ENCODE measurements around the gene IGIP.
A peak's percentile ranks its signal among the peaks of the same experiment; 100 is the strongest.
"Not testable (repeated sequence)": the region's sequence is repeated elsewhere in the genome, so short reads cannot be mapped to it uniquely, and the experiment has no call there.

IGIP gene

GRCh38 chr5:140152022-140152999 is 26.6 kb downstream of the IGIP start:
- Histone ChIP-seq H3K27ac (ENCODE audit: poor library complexity, severe bottlenecking) (no peak overlapping the region), H3K9me3 (ENCODE audit: severe bottlenecking) (no peaks in the 10 kb centered on the region), H3K36me3 (ENCODE audit: low read depth) (no peaks in the 10 kb centered on the region), H3K4me3 (ENCODE audit: severe bottlenecking) (no peak overlapping the region), H3K27me3 (ENCODE audit: insufficient read depth, poor library complexity, severe bottlenecking) (no peaks in the 10 kb centered on the region), H3K4me1 (ENCODE audit: insufficient read depth, poor library complexity, severe bottlenecking) (no peaks in the 10 kb centered on the region)
- no peak for DNase-seq (ENCODE audit: low spot score)
- ATAC-seq (ENCODE audit: low read depth): no peak
- TF ChIP-seq CTCF (IDR thresholded peaks at IDR 0.05; ENCODE audit: poor library complexity, severe bottlenecking): no peak

DNA sequence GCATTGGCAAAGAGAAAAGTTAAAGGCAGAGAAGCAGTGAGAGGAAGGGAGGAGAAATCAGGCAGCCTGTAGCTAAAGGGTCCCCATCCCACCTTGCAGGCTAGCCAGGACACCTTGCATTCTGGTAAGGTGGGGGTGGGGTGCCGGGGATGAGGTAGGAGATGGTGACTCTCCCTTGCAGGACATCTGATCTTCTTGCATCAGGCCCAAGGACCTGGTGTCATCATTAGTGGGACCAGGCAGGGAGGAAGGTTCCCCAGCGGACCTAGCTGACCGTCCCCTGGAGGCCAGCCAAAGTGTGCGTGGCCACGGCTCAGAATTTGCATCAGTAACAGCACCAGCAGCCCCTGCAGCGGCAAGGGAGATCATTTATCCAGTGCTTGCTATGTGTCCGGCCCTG is 27.5 kb downstream of the IGIP start:
- ATAC-seq (ENCODE audit: low read depth) (no peak), DNase-seq (ENCODE audit: low spot score) (no peak)
- no peaks in the 10 kb centered on the region for H3K9me3 ChIP-seq (ENCODE audit: severe bottlenecking)
- H3K4me3 ChIP-seq (ENCODE audit: severe bottlenecking): no peak overlapping the region
- no peaks in the 10 kb centered on the region for H3K4me1 ChIP-seq (ENCODE audit: insufficient read depth, poor library complexity, severe bottlenecking)
- no peaks in the 10 kb centered on the region for H3K36me3 ChIP-seq (ENCODE audit: low read depth)
- no peaks in the 10 kb centered on the region for H3K27me3 ChIP-seq (ENCODE audit: insufficient read depth, poor library complexity, severe bottlenecking)
- no peak overlapping the region for H3K27ac ChIP-seq (ENCODE audit: poor library complexity, severe bottlenecking)
- TF ChIP-seq CTCF (IDR thresholded peaks at IDR 0.05; ENCODE audit: poor library complexity, severe bottlenecking): no peak

- Histone ChIP-seq H3K36me3 (ENCODE audit: low read depth) (no peaks in the 10 kb centered on the region), H3K27ac (ENCODE audit: poor library complexity, severe bottlenecking) (no peak overlapping the region), H3K4me1 (ENCODE audit: insufficient read depth, poor library complexity, severe bottlenecking) (no peaks in the 10 kb centered on the region), H3K4me3 (ENCODE audit: severe bottlenecking) (no peak overlapping the region), H3K27me3 (ENCODE audit: insufficient read depth, poor library complexity, severe bottlenecking) (no peaks in the 10 kb centered on the region), H3K9me3 (ENCODE audit: severe bottlenecking) (no peaks in the 10 kb centered on the region)
- ATAC-seq (ENCODE audit: low read depth): no peak
- no peak for DNase-seq (ENCODE audit: low spot score)
- TF ChIP-seq CTCF (IDR thresholded peaks at IDR 0.05; ENCODE audit: poor library complexity, severe bottlenecking): no peak
Measured at GRCh38 chr5:140153905-140154304, 28.2 kb downstream of the IGIP start.

GRCh38 chr5:140154710-140155381 is 29.1 kb downstream of the IGIP start:
- DNase-seq (ENCODE audit: low spot score); H3K27me3 ChIP-seq (ENCODE audit: insufficient read depth, poor library complexity, severe bottlenecking); H3K4me3 ChIP-seq (ENCODE audit: severe bottlenecking); ATAC-seq (ENCODE audit: low read depth); H3K4me1 ChIP-seq (ENCODE audit: insufficient read depth, poor library complexity, severe bottlenecking); H3K27ac ChIP-seq (ENCODE audit: poor library complexity, severe bottlenecking); H3K9me3 ChIP-seq (ENCODE audit: severe bottlenecking); H3K36me3 ChIP-seq (ENCODE audit: low read depth): not testable (repeated sequence)

DNA sequence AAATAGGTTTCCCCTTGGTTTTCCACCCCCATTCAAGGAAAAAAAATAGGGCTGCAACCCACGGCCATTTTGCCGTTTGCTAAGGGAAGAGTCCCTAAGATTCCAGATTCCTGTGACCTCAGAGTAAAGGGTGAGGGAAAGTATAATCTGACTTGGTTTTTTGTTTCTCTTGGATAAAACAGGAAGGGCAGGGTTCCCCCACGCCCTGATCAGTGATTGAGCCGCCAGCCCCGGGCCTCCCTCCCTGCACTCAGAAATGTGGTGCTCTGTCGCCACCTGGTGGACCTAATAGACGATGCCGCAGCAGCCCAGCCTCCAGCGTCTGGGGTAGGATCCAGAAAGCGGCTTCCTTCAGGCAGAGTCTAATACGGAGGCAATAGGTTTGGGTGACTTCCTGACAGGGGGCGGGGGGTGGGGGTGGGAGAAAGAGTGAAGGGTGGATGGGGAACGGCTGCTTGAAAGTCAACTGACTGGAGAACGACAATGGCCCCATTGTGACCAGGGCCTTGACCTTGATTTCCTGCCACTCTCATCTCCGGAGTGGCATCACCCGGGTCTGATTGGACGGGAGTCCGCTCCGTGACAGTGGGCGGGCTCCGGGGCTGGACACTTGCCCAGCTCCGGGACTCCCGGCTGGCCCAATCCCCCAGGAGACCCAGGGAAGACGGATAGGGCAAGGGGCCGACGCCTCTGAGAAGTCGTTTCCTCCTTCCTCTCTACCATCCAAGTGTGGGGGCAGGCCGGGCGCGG is 31.5 kb downstream of the IGIP start:
- Histone ChIP-seq H3K36me3 (ENCODE audit: low read depth) (no peaks in the 10 kb centered on the region), H3K4me3 (ENCODE audit: severe bottlenecking) (no peak overlapping the region), H3K27me3 (ENCODE audit: insufficient read depth, poor library complexity, severe bottlenecking) (no peaks in the 10 kb centered on the region), H3K27ac (ENCODE audit: poor library complexity, severe bottlenecking) (no peak overlapping the region), H3K4me1 (ENCODE audit: insufficient read depth, poor library complexity, severe bottlenecking) (no peaks in the 10 kb centered on the region), H3K9me3 (ENCODE audit: severe bottlenecking) (no peaks in the 10 kb centered on the region)
- TF ChIP-seq CTCF (IDR thresholded peaks at IDR 0.05; ENCODE audit: poor library complexity, severe bottlenecking): peak; percentile 98
- ATAC-seq (ENCODE audit: low read depth) (peak; percentile 96), DNase-seq (ENCODE audit: low spot score) (peak; percentile 85)

Data from RWPE2 (cell line).